ENCODE data around the gene METTL21C.

METTL21C gene

GRCh38 chr13:102667023-102667422 is 27.8 kb downstream of the METTL21C start:
- no peak for DNase-seq (ENCODE audit: extremely low spot score)
- CTCF ChIA-PET: no interaction called here
- TF ChIP-seq CTCF (IDR thresholded peaks at IDR 0.05; ENCODE audit: control extremely low read depth, extremely low read depth, low read depth, missing control alignments): no peak
- POLR2A ChIA-PET: no interaction called here

GRCh38 chr13:102659168-102659713 is 35.6 kb downstream of the METTL21C start:
- POLR2A ChIA-PET: no interaction called here
- DNase-seq (ENCODE audit: extremely low spot score): no peak
- CTCF ChIA-PET: interaction anchor here (0.9 to 2.6 kb wide), 4 partner anchors 13 to 211 kb away, joined by 3 to 9 read pairs (median 3); no protein-coding TSS in a partner anchor
- TF ChIP-seq CTCF (IDR thresholded peaks at IDR 0.05; ENCODE audit: control extremely low read depth, extremely low read depth, low read depth, missing control alignments): no peak

- POLR2A ChIA-PET: no interaction called here
- no peak for TF ChIP-seq CTCF (IDR thresholded peaks at IDR 0.05; ENCODE audit: control extremely low read depth, extremely low read depth, low read depth, missing control alignments)
- CTCF ChIA-PET: interaction anchor here (0.9 to 1.4 kb wide), 2 partner anchors 18 to 212 kb away, joined by 3 read pairs; no protein-coding TSS in a partner anchor
- DNase-seq (ENCODE audit: extremely low spot score): no peak
These were observed 36.2 kb downstream of the METTL21C start for GRCh38 chr13:102658660-102659059.

- ChIA-PET CTCF (interaction anchor here (0.6 to 1.4 kb wide), 3 partner anchors 16 to 213 kb away, joined by 3 read pairs; no protein-coding TSS in a partner anchor), POLR2A (no interaction called here)
- TF ChIP-seq CTCF (IDR thresholded peaks at IDR 0.05; ENCODE audit: control extremely low read depth, extremely low read depth, low read depth, missing control alignments): no peak
- DNase-seq (ENCODE audit: extremely low spot score): no peak
These were observed 37.2 kb downstream of the METTL21C start for GRCh38 chr13:102657630-102658029.

- CTCF ChIA-PET: interaction anchor here (1.0 to 2.2 kb wide), 4 partner anchors 8 to 19 kb away, joined by 3 to 5 read pairs (median 4); no protein-coding TSS in a partner anchor
- DNase-seq (ENCODE audit: extremely low spot score): no peak
- POLR2A ChIA-PET: no interaction called here
- TF ChIP-seq CTCF (IDR thresholded peaks at IDR 0.05; ENCODE audit: control extremely low read depth, extremely low read depth, low read depth, missing control alignments): no peak
These were observed 40.1 kb downstream of the METTL21C start for GRCh38 chr13:102654756-102655155.

- no peak for TF ChIP-seq CTCF (IDR thresholded peaks at IDR 0.05; ENCODE audit: control extremely low read depth, extremely low read depth, low read depth, missing control alignments)
- CTCF ChIA-PET: interaction anchor here (0.8 to 1.7 kb wide), 6 partner anchors 9 to 218 kb away, joined by 3 to 8 read pairs (median 4); no protein-coding TSS in a partner anchor
- POLR2A ChIA-PET: no interaction called here
- no peak for DNase-seq (ENCODE audit: extremely low spot score)
These were observed 43.0 kb downstream of the METTL21C start for GRCh38 chr13:102651892-102652291.

Measured in GM10248 (cell line).